Thyroid gland (tissue), 4 donors: ENCODE measurements around the gene CFL2. TPM values are rescaled to one million over a fixed set of nuclear protein-coding genes. Genes with fewer than 3 reads are reported as not detected.

Source experiments
- DNase-seq, 2 donors: peaks; one replicate each; pipeline ENCODE4 v3.0.0-alpha.2; 2019
- H3K27ac ChIP-seq, 3 donors: fragments of 200-600 bp; sonication (generic); 1 replicate in 2 of 3; 2 replicates in 1 of 3; pipeline ENCODE4 v1.5.1; 2016 to 2019; ENCODE audit warnings: mild to moderate bottlenecking in 1 of 3, moderate library complexity in 1 of 3
- H3K27me3 ChIP-seq: fragments of 200-600 bp; sonication (generic); one replicate; pipeline ENCODE4 v1.5.1; 2019
- H3K36me3 ChIP-seq, 2 donors: fragments of 200-600 bp; sonication (generic); one replicate each; pipeline ENCODE4 v1.5.1; 2016 to 2019
- H3K4me1 ChIP-seq, 2 donors: fragments of 200-600 bp; sonication (generic); one replicate each; pipeline ENCODE4 v1.5.1; 2017 to 2019
- H3K4me3 ChIP-seq, 3 donors: fragments of 200-600 bp; sonication (generic); replicated peaks in 1 of 3; 1 replicate in 2 of 3; 2 replicates in 1 of 3; pipeline ENCODE4 v1.5.1; 2016; ENCODE audit warnings: mild to moderate bottlenecking in 1 of 3
- H3K9me3 ChIP-seq: fragments of 200-600 bp; sonication (generic); one replicate; pipeline ENCODE4 v1.5.1; 2017
- POLR2A ChIP-seq, 2 donors: fragments of 450-650 bp; IDR thresholded peaks; one replicate each; pipeline ENCODE4 v1.6.1; 2017; ENCODE audit warnings: antibody characterized with exemption in 2 of 2, mild to moderate bottlenecking in 2 of 2, moderate library complexity in 1 of 2
- WGBS, 2 donors: methylation state at CpG; one replicate each; pipeline ENCODE4 v1.1.5; 2017; 5-methylcytosine and 5-hydroxymethylcytosine counted together
- intact Hi-C: fragments of 100-400 bp; cut with DNase I; formaldehyde crosslinking; loops from one replicate; pipeline ENCODE4 v1.15.1; 2023
- total RNA-seq, 4 donors: library from RNA; depleted of rRNA; stranded (reverse); fragments of >200 nt; gene quantifications; one replicate each; pipeline ENCODE4 v1.2.3, GENCODE V29; 2016
- TF ChIP-seq, protein P1 (sequence below), 6 experiments: fragments of 200-600 bp in 3 of 6; fragments of 450-650 bp in 3 of 6; sonication (generic) in 3 of 6; IDR thresholded peaks; one replicate each; pipeline ENCODE4 v1.5.1; 2016 to 2019; ENCODE audit warnings: antibody characterized with exemption in 6 of 6, mild to moderate bottlenecking in 2 of 6, inconsistent platforms in 1 of 6, moderate library complexity in 1 of 6

Gene CFL2
- total RNA-seq, 4 donors from 2014 or later: 33.0 to 75.7 (median 41.4) TPM

DNA sequence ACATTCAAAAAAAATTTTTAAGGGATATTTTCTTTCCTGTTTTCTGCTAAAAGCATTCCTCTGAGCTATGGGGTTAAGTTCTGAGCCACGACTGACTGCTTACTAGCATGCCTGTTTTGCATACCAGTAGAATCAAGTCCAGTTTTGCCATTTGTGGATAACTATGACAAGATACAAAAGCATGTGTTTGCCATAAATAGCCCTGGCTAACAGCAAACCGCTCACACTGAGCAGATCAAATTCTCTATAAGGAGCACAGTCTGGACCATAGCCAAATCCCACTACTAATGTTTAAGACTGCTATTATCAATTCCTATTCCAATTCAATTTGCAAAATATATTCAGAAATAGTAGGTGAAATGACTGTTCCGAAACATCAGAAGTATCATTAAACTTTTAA lies 3.2 kb downstream of the CFL2 start:
- Histone ChIP-seq H3K27me3 (no peaks in the 10 kb centered on the region), H3K27ac (no peak overlapping the region), H3K4me3 (no peak overlapping the region), H3K36me3 (no peaks in the 10 kb centered on the region), H3K9me3 (no peaks in the 10 kb centered on the region), H3K4me1 (peaks cover 4 to 15% of the 10 kb centered on the region in 2 donors)
- no peak for DNase-seq
- intact Hi-C loops: no loop called here
- WGBS, 2 donors: 61 to 79% methylated on average over 3 of the region's 3 CpGs
- no peak for TF ChIP-seq POLR2A (IDR thresholded peaks at IDR 0.05)
- TF ChIP-seq, protein P1, sequence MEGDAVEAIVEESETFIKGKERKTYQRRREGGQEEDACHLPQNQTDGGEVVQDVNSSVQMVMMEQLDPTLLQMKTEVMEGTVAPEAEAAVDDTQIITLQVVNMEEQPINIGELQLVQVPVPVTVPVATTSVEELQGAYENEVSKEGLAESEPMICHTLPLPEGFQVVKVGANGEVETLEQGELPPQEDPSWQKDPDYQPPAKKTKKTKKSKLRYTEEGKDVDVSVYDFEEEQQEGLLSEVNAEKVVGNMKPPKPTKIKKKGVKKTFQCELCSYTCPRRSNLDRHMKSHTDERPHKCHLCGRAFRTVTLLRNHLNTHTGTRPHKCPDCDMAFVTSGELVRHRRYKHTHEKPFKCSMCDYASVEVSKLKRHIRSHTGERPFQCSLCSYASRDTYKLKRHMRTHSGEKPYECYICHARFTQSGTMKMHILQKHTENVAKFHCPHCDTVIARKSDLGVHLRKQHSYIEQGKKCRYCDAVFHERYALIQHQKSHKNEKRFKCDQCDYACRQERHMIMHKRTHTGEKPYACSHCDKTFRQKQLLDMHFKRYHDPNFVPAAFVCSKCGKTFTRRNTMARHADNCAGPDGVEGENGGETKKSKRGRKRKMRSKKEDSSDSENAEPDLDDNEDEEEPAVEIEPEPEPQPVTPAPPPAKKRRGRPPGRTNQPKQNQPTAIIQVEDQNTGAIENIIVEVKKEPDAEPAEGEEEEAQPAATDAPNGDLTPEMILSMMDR (IDR thresholded peaks at IDR 0.05): no peak

DNA sequence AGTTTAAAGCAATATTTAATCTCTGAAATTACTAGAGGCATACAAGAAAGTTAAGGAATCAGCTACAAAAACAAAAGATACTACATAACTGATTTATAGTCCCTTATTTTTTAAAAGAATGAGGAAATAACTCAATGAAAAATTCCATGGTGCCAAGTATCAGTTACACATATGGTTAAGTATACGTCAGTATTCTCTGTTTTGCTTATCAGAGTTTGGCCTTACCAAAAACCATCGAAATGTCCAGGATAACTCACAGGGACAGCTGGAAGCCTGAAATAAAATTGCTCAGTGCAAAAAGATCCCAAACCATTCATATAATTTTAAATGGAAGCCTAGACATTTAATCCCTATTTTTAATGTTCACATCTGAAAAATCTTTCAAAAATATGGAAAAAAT lies 3.6 kb downstream of the CFL2 start:
- H3K27ac ChIP-seq: no peak overlapping the region
- intact Hi-C loops: no loop called here

DNA sequence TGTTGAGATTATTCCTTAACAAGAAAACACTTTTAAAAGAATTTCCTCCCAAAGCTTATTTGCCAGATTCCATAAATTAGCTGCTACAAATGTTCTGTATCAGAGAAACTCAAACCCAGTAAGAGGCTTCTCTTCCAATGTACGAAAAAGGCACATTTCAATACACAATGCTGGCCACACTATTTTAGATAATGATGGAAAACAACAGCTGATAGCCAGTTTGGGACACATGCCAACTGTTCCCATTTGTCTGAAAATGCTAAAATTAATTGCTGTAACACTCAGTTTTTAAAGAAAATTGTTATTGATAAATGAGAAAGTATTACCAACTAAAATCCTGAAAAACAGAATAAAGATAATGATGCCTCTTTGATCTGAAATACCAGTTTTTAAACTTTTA lies 4.4 kb downstream of the CFL2 start:
- WGBS, 2 donors: 76 to 83% methylated on average over 1 of the region's 1 CpG
- no peaks in the 10 kb centered on the region for H3K36me3 ChIP-seq
- H3K27me3 ChIP-seq: no peaks in the 10 kb centered on the region
- H3K4me1 ChIP-seq: peaks cover 4 to 15% of the 10 kb centered on the region in 2 donors
- DNase-seq: no peak
- H3K4me3 ChIP-seq: no peak overlapping the region
- H3K27ac ChIP-seq: no peak overlapping the region
- TF ChIP-seq, protein P1 (IDR thresholded peaks at IDR 0.05): no peak
- TF ChIP-seq POLR2A (IDR thresholded peaks at IDR 0.05): no peak
- intact Hi-C loops: no loop called here
- no peaks in the 10 kb centered on the region for H3K9me3 ChIP-seq

More for the DNA sequence above, 3.6 kb downstream of the CFL2 start:
- DNase-seq: no peak
- Histone ChIP-seq H3K4me3 (no peak overlapping the region), H3K27me3 (no peaks in the 10 kb centered on the region), H3K9me3 (no peaks in the 10 kb centered on the region), H3K4me1 (peaks cover 4 to 15% of the 10 kb centered on the region in 2 donors), H3K36me3 (no peaks in the 10 kb centered on the region)
- 68 to 78% methylated on average over 2 of the region's 2 CpGs for WGBS, 2 donors
- TF ChIP-seq, protein P1 (IDR thresholded peaks at IDR 0.05): no peak
- TF ChIP-seq POLR2A (IDR thresholded peaks at IDR 0.05): no peak

DNA sequence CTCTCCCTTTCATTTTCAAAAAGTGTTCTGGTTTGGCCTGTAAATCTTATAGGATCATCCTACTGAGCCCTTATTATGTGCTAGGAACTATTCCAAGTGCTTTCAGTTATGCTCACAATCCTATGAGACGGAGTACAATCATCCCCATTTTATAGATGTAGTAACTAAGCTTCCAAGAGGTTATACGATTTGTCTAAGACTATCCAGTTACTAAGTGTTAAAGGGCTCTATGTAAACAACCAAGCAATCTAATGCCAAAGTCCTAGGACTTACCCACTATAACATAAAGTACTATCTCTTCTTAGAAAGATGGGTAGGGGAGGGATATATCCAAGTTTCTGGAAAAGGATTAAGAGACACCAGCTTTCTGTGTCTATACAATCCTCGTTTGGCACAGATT lies 6.7 kb downstream of the CFL2 start:
- peaks cover 0 to 8% of the 10 kb centered on the region in 2 donors for H3K4me1 ChIP-seq
- 86 to 97% methylated on average over 3 of the region's 3 CpGs for WGBS, 2 donors
- no peak overlapping the region for H3K27ac ChIP-seq
- TF ChIP-seq POLR2A (IDR thresholded peaks at IDR 0.05): no peak
- TF ChIP-seq, protein P1 (IDR thresholded peaks at IDR 0.05): no peak
- H3K27me3 ChIP-seq: no peaks in the 10 kb centered on the region
- no peak overlapping the region for H3K4me3 ChIP-seq
- intact Hi-C loops: no loop called here
- H3K36me3 ChIP-seq: no peaks in the 10 kb centered on the region
- H3K9me3 ChIP-seq: no peaks in the 10 kb centered on the region
- no peak for DNase-seq

DNA sequence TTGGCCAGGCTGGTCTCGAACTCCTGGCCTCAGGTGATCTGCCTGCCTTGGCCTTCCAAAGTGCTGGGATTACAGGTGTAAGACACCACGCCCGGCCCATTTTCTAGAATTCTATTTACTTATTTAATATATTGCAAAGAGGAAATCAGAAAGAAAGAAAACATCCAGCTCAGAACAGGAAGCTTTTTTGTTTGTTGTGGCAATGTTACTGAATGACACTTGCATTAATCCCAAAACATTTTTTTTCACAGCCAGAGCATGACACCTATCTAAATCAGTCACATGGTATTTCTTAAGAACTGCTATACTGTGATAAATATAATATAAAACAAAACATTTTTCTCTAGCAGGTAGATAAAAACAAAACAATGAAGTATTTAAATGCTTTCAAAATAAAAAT lies 12.6 kb downstream of the CFL2 start:
- H3K27me3 ChIP-seq: no peaks in the 10 kb centered on the region
- intact Hi-C loops: no loop called here
- TF ChIP-seq, protein P1 (IDR thresholded peaks at IDR 0.05): no peak
- no peak for TF ChIP-seq POLR2A (IDR thresholded peaks at IDR 0.05)
- no peaks in the 10 kb centered on the region for H3K4me1 ChIP-seq
- no peaks in the 10 kb centered on the region for H3K36me3 ChIP-seq
- WGBS, 2 donors: 91 to 100% methylated on average over 3 of the region's 3 CpGs
- DNase-seq: no peak
- no peaks in the 10 kb centered on the region for H3K9me3 ChIP-seq
- no peak overlapping the region for H3K27ac ChIP-seq
- no peak overlapping the region for H3K4me3 ChIP-seq
